ENCODE measurements around the gene PSME3. TPM values are rescaled to one million over a fixed set of nuclear protein-coding genes. Genes with fewer than 3 reads are reported as not detected.

Gene PSME3
- total and polyA plus RNA-seq, 9 of the 15 experiments (the other 6 are each of a cell fraction or from before 2014, with no cell fraction given) = 31.2 to 275 (median 141) TPM

DNA sequence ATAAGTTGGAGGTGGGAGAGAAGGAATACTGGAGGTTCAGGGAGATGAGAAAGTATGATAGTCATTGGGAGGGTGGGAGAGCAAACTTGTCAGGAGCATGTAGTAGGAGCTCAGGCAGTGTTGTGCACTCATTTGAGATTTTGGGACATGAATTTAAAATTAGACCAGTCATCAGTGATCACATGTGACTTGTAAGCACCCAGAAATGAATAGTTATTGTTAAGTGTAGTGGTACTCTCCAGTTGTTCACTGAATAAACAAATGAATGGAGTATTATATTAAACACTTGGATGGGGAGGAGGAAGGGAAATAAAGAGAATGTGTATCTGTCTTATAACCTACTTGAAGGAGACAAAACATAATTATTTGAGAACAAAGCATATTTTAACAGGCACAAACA is 2.2 kb upstream of the PSME3 start:
- Histone ChIP-seq H3K36me3 (ENCODE audit: control insufficient read depth, insufficient read depth, low read length) (peaks cover 20% of the 10 kb centered on the region), H3K9me1 (ENCODE audit: control insufficient read depth, insufficient read depth, low read length) (no peaks in the 10 kb centered on the region), H4K20me1 (replicated peaks; ENCODE audit: control insufficient read depth, insufficient read depth, low read length) (0 out of 2 replicates have a peak, but pooled peaks cover 5% of the 10 kb centered on the region), H2AFZ (ENCODE audit: low read depth, low read length) (no peak overlapping the region), H3K4me3 (no peak overlapping the region), H3K27ac (ENCODE audit: extremely low read depth, low read depth, low read length) (no peak overlapping the region), H3K4me1 (replicated peaks in 1 of 2; ENCODE audit: control insufficient read depth in 2 of 2, insufficient read depth in 2 of 2, low read length in 2 of 2) (peaks cover 3 to 14% of the 10 kb centered on the region in 2 experiments; a peak in 4 of 5 replicates), H3K79me2 (ENCODE audit: control insufficient read depth, insufficient read depth, low read length) (peaks cover 37% of the 10 kb centered on the region), H3K9me3 (replicated peaks; ENCODE audit: control insufficient read depth, insufficient read depth, low read depth, low read length) (no peaks in the 10 kb centered on the region), H3K27me3 (ENCODE audit: control insufficient read depth in 2 of 2, insufficient read depth in 2 of 2, low read length in 2 of 2) (no peaks in the 10 kb centered on the region), H3K9ac (ENCODE audit: insufficient read depth in 1 of 2, low read depth in 2 of 2, low read length in 2 of 2) (peak overlapping the region in 1 of 2 experiments; percentile 3; a peak in 1 of 4 replicates), H3K4me2 (ENCODE audit: insufficient read depth, low read length) (no peak overlapping the region)
- DNase-seq (ENCODE audit: extremely low read depth in 1 of 4, low spot score in 3 of 4) (no peak), FAIRE-seq (no peak), ATAC-seq (no peak)
- BruUV-seq (replicated peaks) = no TSS peak
- no peak for TF ChIP-seq ILF3 (IDR thresholded peaks at IDR 0.05; ENCODE audit: borderline replicate concordance)
- TF ChIP-seq, protein P1, sequence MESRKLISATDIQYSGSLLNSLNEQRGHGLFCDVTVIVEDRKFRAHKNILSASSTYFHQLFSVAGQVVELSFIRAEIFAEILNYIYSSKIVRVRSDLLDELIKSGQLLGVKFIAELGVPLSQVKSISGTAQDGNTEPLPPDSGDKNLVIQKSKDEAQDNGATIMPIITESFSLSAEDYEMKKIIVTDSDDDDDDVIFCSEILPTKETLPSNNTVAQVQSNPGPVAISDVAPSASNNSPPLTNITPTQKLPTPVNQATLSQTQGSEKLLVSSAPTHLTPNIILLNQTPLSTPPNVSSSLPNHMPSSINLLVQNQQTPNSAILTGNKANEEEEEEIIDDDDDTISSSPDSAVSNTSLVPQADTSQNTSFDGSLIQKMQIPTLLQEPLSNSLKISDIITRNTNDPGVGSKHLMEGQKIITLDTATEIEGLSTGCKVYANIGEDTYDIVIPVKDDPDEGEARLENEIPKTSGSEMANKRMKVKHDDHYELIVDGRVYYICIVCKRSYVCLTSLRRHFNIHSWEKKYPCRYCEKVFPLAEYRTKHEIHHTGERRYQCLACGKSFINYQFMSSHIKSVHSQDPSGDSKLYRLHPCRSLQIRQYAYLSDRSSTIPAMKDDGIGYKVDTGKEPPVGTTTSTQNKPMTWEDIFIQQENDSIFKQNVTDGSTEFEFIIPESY (CRISPR knock-in tag; IDR thresholded peaks at IDR 0.05) = no peak
- TF ChIP-seq, protein P2, sequence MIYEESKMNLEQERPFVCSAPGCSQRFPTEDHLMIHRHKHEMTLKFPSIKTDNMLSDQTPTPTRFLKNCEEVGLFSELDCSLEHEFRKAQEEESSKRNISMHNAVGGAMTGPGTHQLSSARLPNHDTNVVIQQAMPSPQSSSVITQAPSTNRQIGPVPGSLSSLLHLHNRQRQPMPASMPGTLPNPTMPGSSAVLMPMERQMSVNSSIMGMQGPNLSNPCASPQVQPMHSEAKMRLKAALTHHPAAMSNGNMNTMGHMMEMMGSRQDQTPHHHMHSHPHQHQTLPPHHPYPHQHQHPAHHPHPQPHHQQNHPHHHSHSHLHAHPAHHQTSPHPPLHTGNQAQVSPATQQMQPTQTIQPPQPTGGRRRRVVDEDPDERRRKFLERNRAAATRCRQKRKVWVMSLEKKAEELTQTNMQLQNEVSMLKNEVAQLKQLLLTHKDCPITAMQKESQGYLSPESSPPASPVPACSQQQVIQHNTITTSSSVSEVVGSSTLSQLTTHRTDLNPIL (CRISPR knock-in tag; IDR thresholded peaks at IDR 0.05) = no peak
- no peak for TF ChIP-seq ZNF311 (CRISPR knock-in tag; IDR thresholded peaks at IDR 0.05)
- TF ChIP-seq, protein P3, sequence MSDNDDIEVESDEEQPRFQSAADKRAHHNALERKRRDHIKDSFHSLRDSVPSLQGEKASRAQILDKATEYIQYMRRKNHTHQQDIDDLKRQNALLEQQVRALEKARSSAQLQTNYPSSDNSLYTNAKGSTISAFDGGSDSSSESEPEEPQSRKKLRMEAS (CRISPR knock-in tag; IDR thresholded peaks at IDR 0.05) = no peak
- TF ChIP-seq MCM3 (IDR thresholded peaks at IDR 0.05) = no peak
- TF ChIP-seq ATF1 (CRISPR knock-in tag; IDR thresholded peaks at IDR 0.05) = no peak
- no peak for TF ChIP-seq ATF1 (tag; IDR thresholded peaks at IDR 0.05)
- TF ChIP-seq ZNF134 (CRISPR knock-in tag; conservative IDR thresholded peaks at IDR 0.05) = no peak
- CTCF ChIA-PET (ENCODE audit: low intra/inter-chr PET ratio) = no interaction called here
- POLR2A ChIA-PET = interaction anchor here (0.6 kb wide), 1 partner anchor 12 kb away, joined by 3 read pairs; no protein-coding TSS in a partner anchor
- in situ Hi-C loops (cut with MboI) = no loop called here
- intact Hi-C loops (cut with micrococcal nuclease) = no loop called here

Data from K562 (cell line).